Tibial nerve (tissue), 4 donors: ENCODE results near the gene SUSD4.

Experiments used
- EP300 ChIP-seq, 2 donors: sonication (generic); formaldehyde crosslinking; IDR thresholded peaks; one replicate each; pipeline ENCODE4 v1.6.1; 2017; ENCODE audit warnings: antibody characterized with exemption in 2 of 2, mild to moderate bottlenecking in 1 of 2
- POLR2A ChIP-seq, 2 donors: fragments of 450-650 bp; IDR thresholded peaks; one replicate each; pipeline ENCODE4 v1.6.1; 2017; ENCODE audit warnings: antibody characterized with exemption in 2 of 2, mild to moderate bottlenecking in 2 of 2, moderate library complexity in 2 of 2
- TF ChIP-seq, protein P1 (sequence below), 5 experiments: fragments of 200-600 bp in 3 of 5; fragments of 450-650 bp in 2 of 5; sonication (generic) in 3 of 5; IDR thresholded peaks; one replicate each; pipeline ENCODE4 v1.5.1; 2016 to 2019; ENCODE audit warnings: antibody characterized with exemption in 5 of 5, mild to moderate bottlenecking in 3 of 5, moderate library complexity in 2 of 5

DNA sequence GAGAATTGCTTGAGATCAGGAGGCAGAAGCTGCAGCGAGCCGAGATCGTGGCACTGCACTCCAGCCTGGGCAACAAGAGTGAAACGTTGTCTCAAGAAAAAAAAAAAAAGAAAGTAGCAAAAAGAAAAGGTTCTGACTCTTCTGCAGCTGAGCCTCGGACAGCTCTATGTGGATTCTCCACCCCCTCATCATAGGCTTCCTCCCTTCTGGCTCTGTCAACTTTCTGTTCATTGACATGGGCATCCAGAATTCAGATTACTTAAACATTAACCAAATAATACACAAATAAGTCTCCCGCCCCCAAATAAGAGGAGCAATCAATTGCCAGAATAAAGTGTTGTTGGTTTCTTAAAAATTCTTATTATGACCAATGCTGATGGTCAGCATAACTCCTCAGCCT lies 10.0 kb downstream of the SUSD4 start:
- TF ChIP-seq, protein P1, sequence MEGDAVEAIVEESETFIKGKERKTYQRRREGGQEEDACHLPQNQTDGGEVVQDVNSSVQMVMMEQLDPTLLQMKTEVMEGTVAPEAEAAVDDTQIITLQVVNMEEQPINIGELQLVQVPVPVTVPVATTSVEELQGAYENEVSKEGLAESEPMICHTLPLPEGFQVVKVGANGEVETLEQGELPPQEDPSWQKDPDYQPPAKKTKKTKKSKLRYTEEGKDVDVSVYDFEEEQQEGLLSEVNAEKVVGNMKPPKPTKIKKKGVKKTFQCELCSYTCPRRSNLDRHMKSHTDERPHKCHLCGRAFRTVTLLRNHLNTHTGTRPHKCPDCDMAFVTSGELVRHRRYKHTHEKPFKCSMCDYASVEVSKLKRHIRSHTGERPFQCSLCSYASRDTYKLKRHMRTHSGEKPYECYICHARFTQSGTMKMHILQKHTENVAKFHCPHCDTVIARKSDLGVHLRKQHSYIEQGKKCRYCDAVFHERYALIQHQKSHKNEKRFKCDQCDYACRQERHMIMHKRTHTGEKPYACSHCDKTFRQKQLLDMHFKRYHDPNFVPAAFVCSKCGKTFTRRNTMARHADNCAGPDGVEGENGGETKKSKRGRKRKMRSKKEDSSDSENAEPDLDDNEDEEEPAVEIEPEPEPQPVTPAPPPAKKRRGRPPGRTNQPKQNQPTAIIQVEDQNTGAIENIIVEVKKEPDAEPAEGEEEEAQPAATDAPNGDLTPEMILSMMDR (IDR thresholded peaks at IDR 0.05) = no peak
- no peak for TF ChIP-seq POLR2A (IDR thresholded peaks at IDR 0.05)
- no peak for TF ChIP-seq EP300 (IDR thresholded peaks at IDR 0.05)
